Central memory CD8-positive, alpha-beta T cell (primary cell): Measurements from ENCODE around the gene NCBP2L.
A peak's percentile ranks its signal among the peaks of the same experiment; 100 is the strongest.

Experiments used
- ATAC-seq: fragments of 150-1000 bp; cut with Tn5 transposase; replicated peaks from 2 replicates; pipeline ENCODE4 v1.10.0; 2022; ENCODE audit warnings: mild to moderate bottlenecking, moderate FRiP score, moderate number of reproducible peaks; ENCODE audit not compliant: poor library complexity, severe bottlenecking; ENCODE audit errors: extremely low read depth
- DNase-seq, 2 donors: peaks; one replicate each; pipeline ENCODE4 v3.0.0; 2021; ENCODE audit warnings: low spot score in 2 of 2
- H3K27ac Mint-ChIP-seq: one replicate; pipeline ENCODE4 v1.8.0; 2022; ENCODE audit warnings: low read depth, mild to moderate bottlenecking, moderate library complexity, mixed read lengths
- H3K27me3 Mint-ChIP-seq: one replicate; pipeline ENCODE4 v1.8.0; 2022; ENCODE audit warnings: mixed read lengths
- H3K36me3 Mint-ChIP-seq: one replicate; pipeline ENCODE4 v1.8.0; 2022; ENCODE audit warnings: mild to moderate bottlenecking, moderate library complexity, mixed read lengths; ENCODE audit not compliant: insufficient read depth
- H3K4me1 Mint-ChIP-seq: one replicate; pipeline ENCODE4 v1.8.0; 2022; ENCODE audit warnings: mixed read lengths
- H3K4me3 Mint-ChIP-seq: one replicate; pipeline ENCODE4 v1.8.0; 2022; ENCODE audit warnings: mild to moderate bottlenecking, moderate library complexity, mixed read lengths
- H3K9me3 Mint-ChIP-seq: one replicate; pipeline ENCODE4 v1.8.0; 2022; ENCODE audit warnings: mixed read lengths

NCBP2L gene

DNA sequence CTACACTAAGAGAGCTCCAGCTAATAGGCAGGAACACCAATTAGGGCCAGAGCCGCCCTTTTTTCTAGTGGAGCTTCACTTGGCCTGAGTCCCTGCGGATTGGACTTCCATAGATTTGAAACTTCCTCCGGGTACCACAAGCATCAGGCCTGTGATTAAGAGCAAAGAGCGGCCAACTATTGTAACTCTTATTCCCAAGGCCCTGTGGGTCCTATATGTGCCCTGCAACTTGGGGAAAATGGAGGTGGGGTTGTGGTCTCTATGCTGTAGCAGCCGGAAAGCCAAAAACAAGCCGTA, at the start of gene NCBP2L:
Gene NCBP2L, plus strand, starts transcription at position 198 of the 297 bp plus-strand sequence. CDS start 16,488 bp downstream, outside the sequence.
- peak within 1 kb of the TSS; percentile 85 for H3K27ac Mint-ChIP-seq
- H3K9me3 Mint-ChIP-seq, result no peaks in the 10 kb centered on the region
- ATAC-seq, result no peak
- H3K36me3 Mint-ChIP-seq, result peaks cover 6% of the 10 kb centered on the region
- no peaks in the 10 kb centered on the region for H3K27me3 Mint-ChIP-seq
- H3K4me3 Mint-ChIP-seq, result peak within 1 kb of the TSS; percentile 81
- peaks cover 20% of the 10 kb centered on the region for H3K4me1 Mint-ChIP-seq
- DNase-seq, result no peak

DNA sequence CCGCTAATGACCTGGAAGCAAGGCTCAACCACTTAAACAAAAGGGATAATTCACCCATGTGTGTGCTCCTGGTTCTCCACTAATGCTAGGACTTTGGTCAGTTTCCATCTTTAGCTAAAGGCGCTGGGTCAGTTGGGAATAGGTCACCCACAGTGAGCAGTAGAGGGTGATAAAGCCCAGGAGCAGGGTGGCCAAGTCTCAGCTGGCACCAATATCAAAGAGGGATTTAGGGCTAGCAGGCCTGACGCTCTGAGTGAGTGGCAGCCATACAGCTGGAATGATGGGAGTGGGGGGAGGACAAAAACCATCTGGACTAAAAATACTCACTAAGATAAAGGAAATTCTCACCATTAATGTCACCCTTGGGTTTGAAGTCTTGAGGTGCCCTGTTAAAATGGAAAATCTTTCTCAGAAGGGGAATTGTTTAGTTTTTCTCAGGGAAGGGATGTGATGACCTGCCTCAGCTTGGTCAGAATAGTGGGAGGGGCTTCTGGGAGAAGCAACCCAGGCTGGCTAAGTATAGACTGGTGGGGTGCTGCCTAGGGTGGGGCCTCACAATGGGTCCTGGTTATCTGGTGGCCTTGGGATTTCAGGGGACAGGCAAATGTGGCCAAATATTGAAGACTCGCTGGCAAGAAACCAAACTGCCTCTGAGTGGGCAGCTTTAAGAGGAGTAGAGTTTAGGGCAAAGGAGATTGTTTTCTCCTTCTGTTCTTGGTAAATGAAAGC, 49.0 kb upstream of the NCBP2L start:
- H3K27ac Mint-ChIP-seq, result no peak overlapping the region
- H3K36me3 Mint-ChIP-seq, result no peaks in the 10 kb centered on the region
- DNase-seq, result no peak
- no peaks in the 10 kb centered on the region for H3K27me3 Mint-ChIP-seq
- ATAC-seq, result no peak
- H3K9me3 Mint-ChIP-seq, result no peaks in the 10 kb centered on the region
- peaks cover 6% of the 10 kb centered on the region for H3K4me1 Mint-ChIP-seq
- H3K4me3 Mint-ChIP-seq, result no peak overlapping the region

DNA sequence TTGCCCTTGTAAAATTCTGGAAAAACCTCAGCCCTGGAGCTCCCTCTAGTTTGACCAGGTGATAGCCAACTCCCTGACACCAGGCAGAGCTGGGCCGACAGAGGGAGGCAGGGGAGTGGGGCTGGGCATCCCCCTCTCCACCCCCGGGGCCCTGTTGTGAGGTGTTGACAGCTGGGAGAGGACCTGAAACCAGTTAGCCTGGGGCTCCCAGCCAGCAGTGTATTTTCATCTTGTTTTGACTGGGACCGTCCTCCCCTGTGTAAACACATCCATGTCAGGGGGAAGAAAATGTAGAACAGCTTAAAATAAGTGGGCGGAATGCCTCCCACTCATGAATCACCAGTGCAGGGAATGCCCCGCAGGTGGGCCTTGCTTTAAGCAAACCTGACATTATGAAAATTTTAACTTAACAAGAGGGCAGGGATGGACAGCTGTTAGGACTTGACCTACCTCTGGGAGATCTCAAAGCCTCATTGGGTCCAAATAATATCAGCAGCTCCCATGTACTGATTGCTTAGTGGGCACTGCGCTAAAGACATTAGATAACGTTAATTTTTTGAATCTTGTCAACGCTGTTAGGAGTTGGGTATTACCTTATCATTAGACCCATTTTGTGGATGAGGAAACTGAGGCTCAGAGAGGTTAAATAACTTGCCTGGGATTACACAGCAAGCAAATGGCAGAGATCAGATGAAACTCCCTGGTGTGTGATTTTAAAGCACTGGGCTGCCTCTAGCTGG, 47.8 kb upstream of the NCBP2L start:
- no peaks in the 10 kb centered on the region for H3K27me3 Mint-ChIP-seq
- no peak overlapping the region for H3K4me3 Mint-ChIP-seq
- DNase-seq (no peak), ATAC-seq (no peak)
- H3K4me1 Mint-ChIP-seq, result peaks cover 6% of the 10 kb centered on the region
- no peaks in the 10 kb centered on the region for H3K9me3 Mint-ChIP-seq
- no peaks in the 10 kb centered on the region for H3K36me3 Mint-ChIP-seq
- H3K27ac Mint-ChIP-seq, result no peak overlapping the region

DNA sequence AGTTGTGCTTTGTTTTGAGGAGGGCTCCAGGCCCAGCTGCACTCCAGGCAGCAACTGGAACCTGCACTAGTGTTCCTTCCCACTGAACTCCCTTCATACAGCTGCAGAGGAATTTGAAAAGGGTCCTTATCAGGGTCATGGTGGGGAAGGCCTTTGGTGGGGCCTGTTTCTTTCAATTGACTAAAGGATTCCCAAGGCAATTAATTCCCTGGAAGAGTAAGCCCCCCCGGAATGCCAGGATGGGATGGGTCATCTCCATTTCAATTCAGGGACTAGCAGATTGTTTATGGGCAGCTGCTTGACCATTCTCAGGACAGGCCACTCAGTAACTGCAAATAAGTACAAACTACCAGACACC, 47.3 kb upstream of the NCBP2L start:
- Mint-ChIP-seq H3K9me3 (no peaks in the 10 kb centered on the region), H3K4me3 (no peak overlapping the region), H3K27me3 (no peaks in the 10 kb centered on the region), H3K36me3 (no peaks in the 10 kb centered on the region), H3K4me1 (peaks cover 6% of the 10 kb centered on the region), H3K27ac (no peak overlapping the region)
- ATAC-seq (no peak), DNase-seq (no peak)

DNA sequence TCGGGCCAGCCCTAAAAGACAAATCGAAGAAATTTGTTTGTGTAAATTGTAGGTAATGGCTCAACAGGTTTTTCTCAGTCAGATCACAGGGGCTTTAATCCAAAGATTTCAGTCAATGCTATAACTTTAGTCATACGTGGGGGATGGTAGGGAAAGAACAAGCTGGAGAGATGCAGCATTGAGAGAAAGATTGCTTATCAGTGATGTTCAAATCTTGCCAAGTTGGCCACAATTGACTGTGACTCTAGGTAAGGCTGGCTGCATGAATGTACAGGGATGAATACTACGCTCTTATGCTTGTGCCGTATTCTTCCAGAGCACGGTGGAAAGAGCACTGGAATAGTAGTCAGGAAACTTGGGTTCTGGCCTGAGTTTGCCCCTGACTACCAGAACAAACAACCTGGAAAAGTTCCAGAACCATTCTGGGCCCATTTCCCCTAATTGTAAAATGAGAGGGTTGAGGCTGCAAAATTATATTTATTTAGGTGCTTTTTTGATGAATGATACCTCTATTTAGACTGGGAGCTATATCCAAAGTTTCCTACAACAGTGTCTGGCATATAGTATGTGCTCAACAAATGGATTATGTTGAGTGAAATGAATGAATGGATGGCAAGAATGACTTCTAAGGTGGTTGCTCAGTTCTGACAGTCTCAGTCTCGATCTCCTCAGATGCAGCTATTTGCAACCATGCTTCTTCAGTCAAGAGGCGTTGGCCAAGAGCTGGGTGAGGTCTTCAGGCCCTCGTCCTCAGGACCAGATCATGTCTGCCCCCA, 46.4 kb upstream of the NCBP2L start:
- ATAC-seq (no peak), DNase-seq (no peak)
- Mint-ChIP-seq H3K27me3 (no peaks in the 10 kb centered on the region), H3K36me3 (no peaks in the 10 kb centered on the region), H3K4me3 (no peak overlapping the region), H3K4me1 (peaks cover 6% of the 10 kb centered on the region), H3K9me3 (no peaks in the 10 kb centered on the region), H3K27ac (no peak overlapping the region)

DNA sequence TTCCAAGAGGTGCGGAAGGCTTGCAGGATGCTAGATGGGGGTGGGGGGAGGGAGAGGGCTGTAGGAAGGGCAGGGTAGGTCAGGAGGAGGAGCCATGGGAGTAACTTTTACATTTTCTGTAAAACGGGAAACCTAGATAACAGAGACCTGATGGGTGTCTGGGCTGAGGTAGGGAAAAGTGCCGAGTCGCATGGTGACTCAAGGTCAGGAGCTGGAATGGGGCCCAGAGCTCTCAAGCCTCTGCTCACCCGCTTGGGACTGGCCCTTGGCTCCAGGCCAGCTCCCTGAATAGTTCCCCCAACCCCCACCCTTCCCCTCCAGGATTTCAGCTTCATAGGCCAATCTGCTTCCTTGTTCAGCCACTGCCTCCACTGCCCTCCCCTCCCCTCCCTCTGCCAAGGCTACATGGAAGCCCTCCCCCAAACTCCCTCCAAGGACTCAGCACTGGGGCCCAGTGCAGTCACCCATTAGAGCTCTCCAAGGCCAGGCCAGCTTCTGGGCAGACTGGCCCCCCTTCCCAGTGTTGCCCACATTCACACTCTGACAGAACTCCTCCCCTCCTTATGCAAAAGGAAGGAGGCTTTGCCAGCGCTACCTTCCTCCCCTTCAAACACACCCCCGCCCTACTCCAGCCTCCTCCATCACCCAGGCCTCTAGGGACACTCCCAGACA, 45.6 kb upstream of the NCBP2L start:
- no peak overlapping the region for H3K4me3 Mint-ChIP-seq
- H3K9me3 Mint-ChIP-seq, result no peaks in the 10 kb centered on the region
- no peak for ATAC-seq
- H3K27ac Mint-ChIP-seq, result no peak overlapping the region
- no peaks in the 10 kb centered on the region for H3K27me3 Mint-ChIP-seq
- H3K4me1 Mint-ChIP-seq, result peaks cover 6% of the 10 kb centered on the region
- no peaks in the 10 kb centered on the region for H3K36me3 Mint-ChIP-seq
- DNase-seq, result no peak

DNA sequence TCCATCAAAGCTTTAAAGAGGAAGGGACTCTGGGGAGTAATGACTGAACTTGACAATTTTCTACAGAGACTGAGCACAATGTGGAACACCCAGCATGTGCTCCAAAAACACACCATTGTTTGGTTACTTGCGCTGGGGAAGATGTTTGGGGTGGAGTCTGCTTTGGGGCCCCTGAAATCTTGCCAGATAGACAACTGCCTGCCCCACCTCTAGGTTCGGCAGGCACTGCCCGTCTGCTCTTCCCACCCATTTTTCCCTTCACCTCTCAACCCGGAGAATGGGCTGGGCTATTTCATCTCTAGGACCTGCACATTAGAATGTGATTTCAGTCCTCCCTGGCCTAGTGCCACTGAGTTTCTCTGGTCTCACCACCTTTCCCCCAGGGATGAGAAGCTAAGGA, 43.8 kb upstream of the NCBP2L start:
- Mint-ChIP-seq H3K4me1 (peaks cover 6% of the 10 kb centered on the region), H3K9me3 (no peaks in the 10 kb centered on the region), H3K4me3 (no peak overlapping the region), H3K36me3 (no peaks in the 10 kb centered on the region), H3K27me3 (no peaks in the 10 kb centered on the region), H3K27ac (no peak overlapping the region)
- no peak for ATAC-seq
- DNase-seq, result no peak

DNA sequence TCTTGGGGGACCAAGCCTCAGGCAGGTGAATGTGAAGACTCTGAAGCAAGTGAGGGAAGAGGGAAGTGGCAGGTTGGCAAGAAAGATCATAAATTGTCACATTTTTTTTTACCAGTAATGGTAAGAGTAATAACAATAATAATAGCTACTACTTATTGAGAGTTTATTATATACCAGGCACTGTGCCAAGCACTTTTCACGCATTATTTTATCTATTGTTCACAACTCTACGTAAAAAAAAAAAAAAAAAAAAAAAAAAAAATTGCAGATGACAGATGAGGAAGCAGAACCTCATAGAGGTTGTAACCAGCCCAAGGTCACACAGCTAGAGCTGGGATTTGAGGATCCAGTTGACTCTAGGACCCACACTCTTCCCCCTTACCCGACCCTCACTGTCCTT, 42.9 kb upstream of the NCBP2L start:
- no peaks in the 10 kb centered on the region for H3K9me3 Mint-ChIP-seq
- H3K36me3 Mint-ChIP-seq, result no peaks in the 10 kb centered on the region
- ATAC-seq (no peak), DNase-seq (no peak)
- no peak overlapping the region for H3K4me3 Mint-ChIP-seq
- no peak overlapping the region for H3K27ac Mint-ChIP-seq
- H3K27me3 Mint-ChIP-seq, result no peaks in the 10 kb centered on the region
- peaks cover 6% of the 10 kb centered on the region for H3K4me1 Mint-ChIP-seq

DNA sequence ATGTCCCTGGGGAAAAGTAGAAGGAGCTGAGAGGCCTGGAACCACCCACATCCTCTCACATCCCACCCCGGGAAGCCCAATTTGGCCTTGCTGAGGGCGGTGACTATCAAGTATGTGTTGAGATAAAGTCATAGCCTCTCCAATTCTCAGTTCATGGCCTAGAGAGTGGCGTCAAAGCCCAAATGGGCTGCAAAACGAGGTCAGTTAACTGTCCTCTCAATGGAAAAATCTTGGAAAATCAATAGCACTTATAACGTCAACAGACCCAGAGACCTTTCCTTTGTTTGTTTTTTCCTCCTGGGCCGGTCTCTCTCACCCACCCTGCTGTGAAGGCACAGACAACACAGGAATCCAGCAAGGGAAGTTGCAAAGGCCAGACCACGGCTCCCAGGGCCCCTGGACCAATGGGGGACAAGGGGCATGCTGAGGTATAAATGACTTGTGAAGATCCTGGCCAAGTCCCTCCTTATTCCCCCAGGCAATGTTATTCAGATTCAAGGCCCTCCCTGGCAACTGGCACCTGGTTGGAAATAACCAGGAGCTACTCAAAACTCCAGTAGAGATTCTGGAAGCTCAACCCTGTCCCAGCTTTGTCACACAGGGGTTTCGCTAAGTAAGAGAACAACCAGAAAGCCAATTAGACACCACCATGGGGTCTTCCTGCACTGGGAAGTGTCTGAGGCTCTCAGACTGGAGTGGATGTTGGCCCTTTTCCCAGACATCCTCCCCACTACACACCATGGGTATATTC, 40.6 kb upstream of the NCBP2L start:
- Mint-ChIP-seq H3K27me3 (peaks cover 4% of the 10 kb centered on the region), H3K9me3 (peaks cover 2% of the 10 kb centered on the region), H3K27ac (no peak overlapping the region), H3K4me3 (no peak overlapping the region), H3K4me1 (peaks cover 19% of the 10 kb centered on the region), H3K36me3 (peaks cover 2% of the 10 kb centered on the region)
- ATAC-seq (no peak), DNase-seq (no peak)

DNA sequence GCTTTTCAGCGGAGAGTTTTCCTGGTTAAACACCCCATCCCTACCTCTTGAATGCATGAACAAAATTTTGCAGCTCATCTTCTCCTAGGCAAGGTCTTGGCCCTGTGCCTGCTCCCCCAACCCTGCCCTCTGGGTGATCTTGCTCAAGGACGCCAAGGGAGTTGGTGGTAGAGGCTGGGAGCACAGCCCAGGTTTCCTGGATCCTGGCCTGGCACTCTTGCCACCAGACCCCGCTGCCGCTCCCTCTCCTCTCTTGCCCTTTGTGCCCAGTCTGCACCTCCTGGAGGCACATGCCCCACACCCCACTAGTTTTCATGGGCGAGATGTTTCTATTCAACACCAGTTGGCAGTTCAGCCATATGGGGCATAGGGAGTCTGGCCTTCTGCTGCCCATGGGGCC, 39.3 kb upstream of the NCBP2L start:
- H3K4me3 Mint-ChIP-seq, result no peak overlapping the region
- H3K27ac Mint-ChIP-seq, result no peak overlapping the region
- H3K9me3 Mint-ChIP-seq, result peaks cover 6% of the 10 kb centered on the region
- DNase-seq, result no peak
- no peak for ATAC-seq
- peaks cover 10% of the 10 kb centered on the region for H3K27me3 Mint-ChIP-seq
- peaks cover 22% of the 10 kb centered on the region for H3K4me1 Mint-ChIP-seq
- peaks cover 11% of the 10 kb centered on the region for H3K36me3 Mint-ChIP-seq

DNA sequence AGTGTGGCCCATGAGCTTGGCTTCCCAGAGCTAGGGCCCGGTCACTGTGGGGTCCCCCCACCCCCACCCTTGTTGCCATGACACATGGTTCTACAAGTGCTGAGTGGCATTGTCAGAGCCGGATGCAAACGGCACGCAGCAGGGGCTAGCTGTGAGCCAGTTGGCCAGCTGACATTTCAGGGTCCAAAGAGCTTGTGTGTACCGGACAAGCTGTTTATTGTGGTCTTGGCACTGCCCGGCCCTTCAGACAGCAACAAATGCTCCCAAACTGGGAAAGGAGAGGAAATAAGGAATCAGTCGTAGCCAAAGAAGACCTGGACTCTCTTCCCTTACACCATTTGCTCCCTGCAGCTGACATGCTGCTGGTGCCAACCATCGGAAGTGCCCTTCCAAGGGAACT, 38.8 kb upstream of the NCBP2L start:
- no peak for ATAC-seq
- peaks cover 11% of the 10 kb centered on the region for H3K36me3 Mint-ChIP-seq
- H3K4me1 Mint-ChIP-seq, result peaks cover 22% of the 10 kb centered on the region
- peaks cover 6% of the 10 kb centered on the region for H3K9me3 Mint-ChIP-seq
- H3K27me3 Mint-ChIP-seq, result peaks cover 10% of the 10 kb centered on the region
- H3K4me3 Mint-ChIP-seq, result no peak overlapping the region
- no peak overlapping the region for H3K27ac Mint-ChIP-seq
- no peak for DNase-seq

DNA sequence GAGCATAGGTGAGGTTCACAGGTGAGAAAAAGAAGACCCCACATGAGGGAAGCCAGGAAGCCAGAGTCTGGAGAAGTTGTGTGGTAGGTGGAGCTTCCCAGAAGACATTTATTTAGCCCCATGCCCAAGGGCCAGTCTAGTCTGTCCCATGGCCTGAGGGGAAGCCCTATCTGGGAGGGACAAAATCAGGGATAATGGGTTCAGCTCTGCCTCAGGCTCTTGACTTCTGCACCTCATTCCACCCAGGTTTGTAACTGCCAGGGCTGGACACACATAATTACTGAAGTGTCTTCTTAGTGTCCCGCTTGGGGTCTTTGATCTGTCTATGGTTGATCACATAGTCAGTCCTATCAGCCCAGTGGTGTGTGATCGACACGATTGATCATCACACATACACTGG, 38.0 kb upstream of the NCBP2L start:
- peaks cover 22% of the 10 kb centered on the region for H3K4me1 Mint-ChIP-seq
- peak overlapping the region; percentile 100 for H3K27ac Mint-ChIP-seq
- DNase-seq (no peak), ATAC-seq (no peak)
- H3K36me3 Mint-ChIP-seq, result peaks cover 11% of the 10 kb centered on the region
- H3K27me3 Mint-ChIP-seq, result peaks cover 10% of the 10 kb centered on the region
- no peak overlapping the region for H3K4me3 Mint-ChIP-seq
- H3K9me3 Mint-ChIP-seq, result peaks cover 6% of the 10 kb centered on the region
